ENCODE data around the gene SMOC2. TPM values are rescaled to one million over a fixed set of nuclear protein-coding genes. Genes with fewer than 3 reads are reported as not detected.

Gene SMOC2
- polyA plus RNA-seq, 1 of the 3 experiments (the other 2 are of a cell fraction), result not detected

DNA sequence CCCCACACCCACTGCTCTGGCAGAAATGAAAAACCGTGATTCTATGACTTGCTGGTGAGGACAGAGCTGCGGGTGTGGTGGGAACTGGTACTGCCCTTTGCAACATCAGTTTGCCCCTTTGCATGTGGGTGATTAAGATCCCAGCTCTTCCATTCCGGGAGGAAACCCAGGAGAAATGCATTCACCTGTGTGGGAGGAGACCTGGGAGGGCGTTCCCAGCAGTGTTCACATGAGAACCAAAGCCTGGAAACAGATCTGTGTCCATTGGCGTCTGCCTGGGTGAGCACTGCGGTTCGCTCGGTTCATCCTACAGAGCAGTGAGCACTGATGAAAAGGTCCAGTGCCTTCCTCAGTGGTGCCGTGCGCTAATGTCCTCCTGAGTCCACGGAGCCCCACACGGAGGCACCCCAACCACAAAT is 89.7 kb downstream of the SMOC2 start:
- no peaks in the 10 kb centered on the region for H4K20me1 ChIP-seq (ENCODE audit: insufficient read depth)
- no peak overlapping the region for H3K4me3 ChIP-seq (ENCODE audit: low read depth in 2 of 2, low read length in 1 of 2)
- no peak overlapping the region for H3K9ac ChIP-seq
- H3F3A ChIP-seq (replicated peaks; ENCODE audit: insufficient read depth), result no peaks in the 10 kb centered on the region
- no peaks in the 10 kb centered on the region for H3K36me3 ChIP-seq (replicated peaks in 1 of 2; ENCODE audit: control insufficient read depth in 1 of 2, insufficient read depth in 2 of 2, low read length in 1 of 2)
- H3K27ac ChIP-seq (ENCODE audit: low read depth in 2 of 2, low read length in 1 of 2), result no peak overlapping the region
- TF ChIP-seq, protein P1, sequence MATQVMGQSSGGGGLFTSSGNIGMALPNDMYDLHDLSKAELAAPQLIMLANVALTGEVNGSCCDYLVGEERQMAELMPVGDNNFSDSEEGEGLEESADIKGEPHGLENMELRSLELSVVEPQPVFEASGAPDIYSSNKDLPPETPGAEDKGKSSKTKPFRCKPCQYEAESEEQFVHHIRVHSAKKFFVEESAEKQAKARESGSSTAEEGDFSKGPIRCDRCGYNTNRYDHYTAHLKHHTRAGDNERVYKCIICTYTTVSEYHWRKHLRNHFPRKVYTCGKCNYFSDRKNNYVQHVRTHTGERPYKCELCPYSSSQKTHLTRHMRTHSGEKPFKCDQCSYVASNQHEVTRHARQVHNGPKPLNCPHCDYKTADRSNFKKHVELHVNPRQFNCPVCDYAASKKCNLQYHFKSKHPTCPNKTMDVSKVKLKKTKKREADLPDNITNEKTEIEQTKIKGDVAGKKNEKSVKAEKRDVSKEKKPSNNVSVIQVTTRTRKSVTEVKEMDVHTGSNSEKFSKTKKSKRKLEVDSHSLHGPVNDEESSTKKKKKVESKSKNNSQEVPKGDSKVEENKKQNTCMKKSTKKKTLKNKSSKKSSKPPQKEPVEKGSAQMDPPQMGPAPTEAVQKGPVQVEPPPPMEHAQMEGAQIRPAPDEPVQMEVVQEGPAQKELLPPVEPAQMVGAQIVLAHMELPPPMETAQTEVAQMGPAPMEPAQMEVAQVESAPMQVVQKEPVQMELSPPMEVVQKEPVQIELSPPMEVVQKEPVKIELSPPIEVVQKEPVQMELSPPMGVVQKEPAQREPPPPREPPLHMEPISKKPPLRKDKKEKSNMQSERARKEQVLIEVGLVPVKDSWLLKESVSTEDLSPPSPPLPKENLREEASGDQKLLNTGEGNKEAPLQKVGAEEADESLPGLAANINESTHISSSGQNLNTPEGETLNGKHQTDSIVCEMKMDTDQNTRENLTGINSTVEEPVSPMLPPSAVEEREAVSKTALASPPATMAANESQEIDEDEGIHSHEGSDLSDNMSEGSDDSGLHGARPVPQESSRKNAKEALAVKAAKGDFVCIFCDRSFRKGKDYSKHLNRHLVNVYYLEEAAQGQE (IDR thresholded peaks at IDR 0.05; ENCODE audit: low read depth, low read length), result no peak
- TF ChIP-seq, protein P2, sequence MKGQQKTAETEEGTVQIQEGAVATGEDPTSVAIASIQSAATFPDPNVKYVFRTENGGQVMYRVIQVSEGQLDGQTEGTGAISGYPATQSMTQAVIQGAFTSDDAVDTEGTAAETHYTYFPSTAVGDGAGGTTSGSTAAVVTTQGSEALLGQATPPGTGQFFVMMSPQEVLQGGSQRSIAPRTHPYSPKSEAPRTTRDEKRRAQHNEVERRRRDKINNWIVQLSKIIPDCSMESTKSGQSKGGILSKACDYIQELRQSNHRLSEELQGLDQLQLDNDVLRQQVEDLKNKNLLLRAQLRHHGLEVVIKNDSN (IDR thresholded peaks at IDR 0.05; ENCODE audit: borderline replicate concordance, low read depth), result no peak
- TF ChIP-seq RCOR1 (IDR thresholded peaks at IDR 0.05; ENCODE audit: low read length), result no peak
- TF ChIP-seq, protein P3, sequence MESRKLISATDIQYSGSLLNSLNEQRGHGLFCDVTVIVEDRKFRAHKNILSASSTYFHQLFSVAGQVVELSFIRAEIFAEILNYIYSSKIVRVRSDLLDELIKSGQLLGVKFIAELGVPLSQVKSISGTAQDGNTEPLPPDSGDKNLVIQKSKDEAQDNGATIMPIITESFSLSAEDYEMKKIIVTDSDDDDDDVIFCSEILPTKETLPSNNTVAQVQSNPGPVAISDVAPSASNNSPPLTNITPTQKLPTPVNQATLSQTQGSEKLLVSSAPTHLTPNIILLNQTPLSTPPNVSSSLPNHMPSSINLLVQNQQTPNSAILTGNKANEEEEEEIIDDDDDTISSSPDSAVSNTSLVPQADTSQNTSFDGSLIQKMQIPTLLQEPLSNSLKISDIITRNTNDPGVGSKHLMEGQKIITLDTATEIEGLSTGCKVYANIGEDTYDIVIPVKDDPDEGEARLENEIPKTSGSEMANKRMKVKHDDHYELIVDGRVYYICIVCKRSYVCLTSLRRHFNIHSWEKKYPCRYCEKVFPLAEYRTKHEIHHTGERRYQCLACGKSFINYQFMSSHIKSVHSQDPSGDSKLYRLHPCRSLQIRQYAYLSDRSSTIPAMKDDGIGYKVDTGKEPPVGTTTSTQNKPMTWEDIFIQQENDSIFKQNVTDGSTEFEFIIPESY (IDR thresholded peaks at IDR 0.05; ENCODE audit: borderline replicate concordance, low read depth), result no peak
- no peak for TF ChIP-seq JUND (IDR thresholded peaks at IDR 0.05)
- no peak for TF ChIP-seq MXI1 (IDR thresholded peaks at IDR 0.05; ENCODE audit: low read depth, low read length)
- TF ChIP-seq, protein P4, sequence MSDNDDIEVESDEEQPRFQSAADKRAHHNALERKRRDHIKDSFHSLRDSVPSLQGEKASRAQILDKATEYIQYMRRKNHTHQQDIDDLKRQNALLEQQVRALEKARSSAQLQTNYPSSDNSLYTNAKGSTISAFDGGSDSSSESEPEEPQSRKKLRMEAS (IDR thresholded peaks at IDR 0.05; ENCODE audit: low read depth), result no peak
- TF ChIP-seq NRF1 (IDR thresholded peaks at IDR 0.05; ENCODE audit: low read depth, low read length), result no peak
- TF ChIP-seq GATA2 (CRISPR knock-in tag; IDR thresholded peaks at IDR 0.05), result no peak
- no peak for TF ChIP-seq TEAD4 (IDR thresholded peaks at IDR 0.05; ENCODE audit: borderline replicate concordance, insufficient read depth)
- no peak for TF ChIP-seq RXRA (IDR thresholded peaks at IDR 0.05; ENCODE audit: borderline replicate concordance, low read depth)
- no peak for TF ChIP-seq POLR2AphosphoS5 (IDR thresholded peaks at IDR 0.05; ENCODE audit: low read depth, low read length)
- TF ChIP-seq, protein P5, sequence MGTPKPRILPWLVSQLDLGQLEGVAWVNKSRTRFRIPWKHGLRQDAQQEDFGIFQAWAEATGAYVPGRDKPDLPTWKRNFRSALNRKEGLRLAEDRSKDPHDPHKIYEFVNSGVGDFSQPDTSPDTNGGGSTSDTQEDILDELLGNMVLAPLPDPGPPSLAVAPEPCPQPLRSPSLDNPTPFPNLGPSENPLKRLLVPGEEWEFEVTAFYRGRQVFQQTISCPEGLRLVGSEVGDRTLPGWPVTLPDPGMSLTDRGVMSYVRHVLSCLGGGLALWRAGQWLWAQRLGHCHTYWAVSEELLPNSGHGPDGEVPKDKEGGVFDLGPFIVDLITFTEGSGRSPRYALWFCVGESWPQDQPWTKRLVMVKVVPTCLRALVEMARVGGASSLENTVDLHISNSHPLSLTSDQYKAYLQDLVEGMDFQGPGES (IDR thresholded peaks at IDR 0.05; ENCODE audit: low read depth, low read length), result no peak
- TF ChIP-seq RFX5 (IDR thresholded peaks at IDR 0.05; ENCODE audit: low read length), result no peak
- TF ChIP-seq GABPA (IDR thresholded peaks at IDR 0.05; ENCODE audit: low read depth), result no peak
- no peak for TF ChIP-seq ELF1 (IDR thresholded peaks at IDR 0.05)
- TF ChIP-seq EZH2phosphoT487 (IDR thresholded peaks at IDR 0.05; ENCODE audit: borderline replicate concordance, low read depth), result no peak
- no peak for TF ChIP-seq CHD2 (IDR thresholded peaks at IDR 0.05; ENCODE audit: low read length, partially characterized antibody)
- ChIA-PET CTCF (no interaction called here), POLR2A (no interaction called here)
- no peaks in the 10 kb centered on the region for H3K9me2 ChIP-seq
- H3K79me2 ChIP-seq (ENCODE audit: insufficient read depth), result no peaks in the 10 kb centered on the region
- H3K4me2 ChIP-seq, result no peak overlapping the region
- no peaks in the 10 kb centered on the region; the same call in 1 of the 2 replicates for H3K9me3 ChIP-seq
- DNase-seq, result no peak
- no peaks in the 10 kb centered on the region for H3K27me3 ChIP-seq (ENCODE audit: insufficient read depth)
- 49% methylated on average over 6 of the region's 12 CpGs for WGBS (ENCODE audit: low lambda C conversion rate)
- peaks cover 0 to 7% of the 10 kb centered on the region in 2 experiments; a peak in 1 of 4 replicates for H3K4me1 ChIP-seq (ENCODE audit: control insufficient read depth in 1 of 2, insufficient read depth in 2 of 2, low read depth in 1 of 2, low read length in 1 of 2)
- H2AFZ ChIP-seq (ENCODE audit: low read depth), result no peak overlapping the region
